Measurements from ENCODE around the gene FRMD4A. TPM values are rescaled to one million over a fixed set of nuclear protein-coding genes. Genes with fewer than 3 reads are reported as not detected.

FRMD4A gene
- total RNA-seq, 2 experiments from 2014 or later = 0.17 TPM; not detected in 1

DNA sequence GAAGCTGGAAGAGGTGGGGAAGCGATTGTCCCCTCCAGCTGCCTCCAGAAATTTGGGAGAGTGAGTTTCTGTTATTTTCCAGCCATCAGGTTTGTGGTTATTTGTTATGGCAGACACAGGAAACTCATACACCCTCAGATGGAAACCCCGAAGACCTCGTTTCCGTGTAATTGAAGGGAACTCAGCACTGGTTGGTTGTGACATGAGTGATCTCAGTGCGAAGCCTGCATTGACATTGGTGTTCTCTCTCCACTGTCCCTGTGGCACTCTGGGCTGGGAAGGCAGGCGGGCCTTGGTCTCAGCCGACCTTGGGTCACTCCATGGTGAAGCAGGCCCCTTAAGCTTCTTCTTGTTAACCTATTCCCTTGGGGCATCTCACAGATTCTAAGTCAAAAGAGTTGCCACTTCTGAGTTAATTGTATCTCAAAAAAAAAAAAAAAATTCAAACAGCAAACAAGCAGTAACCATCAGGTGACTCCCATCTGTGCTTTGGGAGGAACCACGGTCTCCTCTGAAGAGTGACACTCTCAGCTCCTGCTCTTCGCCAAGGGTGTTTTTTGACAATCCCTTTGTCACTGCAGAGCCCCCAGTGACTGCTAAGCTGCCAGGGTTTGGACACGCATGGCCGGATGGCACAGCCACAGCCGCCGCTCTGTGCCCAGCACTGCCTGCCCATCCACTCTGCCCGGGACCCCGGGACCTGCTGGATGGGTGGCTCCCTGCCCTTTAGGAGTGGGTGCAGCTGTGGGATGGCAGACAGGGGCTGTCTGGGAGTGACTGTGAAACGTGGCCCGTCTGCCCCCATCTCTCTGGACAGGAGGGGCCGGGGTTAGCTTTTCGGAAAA lies 510.4 kb downstream of the FRMD4A start:
- Histone ChIP-seq H3K79me2 (ENCODE audit: insufficient read depth, low read depth, low read length) (no peaks in the 10 kb centered on the region), H2AFZ (ENCODE audit: low read length) (peak overlapping the region; percentile 69; the same call in 1 of the 2 replicates), H4K20me1 (ENCODE audit: insufficient read depth, low read length) (no peaks in the 10 kb centered on the region), H3K36me3 (ENCODE audit: insufficient read depth, low read length) (no peaks in the 10 kb centered on the region), H3K4me3 (ENCODE audit: low read depth, low read length, poor library complexity, severe bottlenecking) (no peak overlapping the region), H3K9me3 (ENCODE audit: low read length) (no peaks in the 10 kb centered on the region), H3K9me2 (ENCODE audit: insufficient read depth, low read length) (no peaks in the 10 kb centered on the region), H3K27ac (ENCODE audit: low read depth, low read length, poor library complexity, severe bottlenecking) (no peak overlapping the region), H3K4me1 (ENCODE audit: insufficient read depth, low read length, poor library complexity, severe bottlenecking) (peaks cover 24% of the 10 kb centered on the region), H3K4me2 (ENCODE audit: low read length) (peak overlapping the region; percentile 51)
- BruUV-seq (replicated peaks) = no TSS peak
- intact Hi-C loops (cut with micrococcal nuclease; ENCODE audit: unreplicated experiment) = no loop called here
- DNase-seq (ENCODE audit: low spot score) = peak; percentile 16
- POLR2A ChIA-PET = interaction anchor here (0.6 to 2.8 kb wide), 3 partner anchors 11 to 748 kb away, joined by 3 to 13 read pairs (median 3); no protein-coding TSS in a partner anchor
- TF ChIP-seq, protein P1, sequence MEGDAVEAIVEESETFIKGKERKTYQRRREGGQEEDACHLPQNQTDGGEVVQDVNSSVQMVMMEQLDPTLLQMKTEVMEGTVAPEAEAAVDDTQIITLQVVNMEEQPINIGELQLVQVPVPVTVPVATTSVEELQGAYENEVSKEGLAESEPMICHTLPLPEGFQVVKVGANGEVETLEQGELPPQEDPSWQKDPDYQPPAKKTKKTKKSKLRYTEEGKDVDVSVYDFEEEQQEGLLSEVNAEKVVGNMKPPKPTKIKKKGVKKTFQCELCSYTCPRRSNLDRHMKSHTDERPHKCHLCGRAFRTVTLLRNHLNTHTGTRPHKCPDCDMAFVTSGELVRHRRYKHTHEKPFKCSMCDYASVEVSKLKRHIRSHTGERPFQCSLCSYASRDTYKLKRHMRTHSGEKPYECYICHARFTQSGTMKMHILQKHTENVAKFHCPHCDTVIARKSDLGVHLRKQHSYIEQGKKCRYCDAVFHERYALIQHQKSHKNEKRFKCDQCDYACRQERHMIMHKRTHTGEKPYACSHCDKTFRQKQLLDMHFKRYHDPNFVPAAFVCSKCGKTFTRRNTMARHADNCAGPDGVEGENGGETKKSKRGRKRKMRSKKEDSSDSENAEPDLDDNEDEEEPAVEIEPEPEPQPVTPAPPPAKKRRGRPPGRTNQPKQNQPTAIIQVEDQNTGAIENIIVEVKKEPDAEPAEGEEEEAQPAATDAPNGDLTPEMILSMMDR (conservative IDR thresholded peaks at IDR 0.05; ENCODE audit: low read length) = no peak
- TF ChIP-seq EZH2phosphoT487 (IDR thresholded peaks at IDR 0.05; ENCODE audit: borderline replicate concordance, low read depth, low read length) = no peak
- CTCF ChIA-PET (ENCODE audit: unreplicated experiment) = no interaction called here

DNA sequence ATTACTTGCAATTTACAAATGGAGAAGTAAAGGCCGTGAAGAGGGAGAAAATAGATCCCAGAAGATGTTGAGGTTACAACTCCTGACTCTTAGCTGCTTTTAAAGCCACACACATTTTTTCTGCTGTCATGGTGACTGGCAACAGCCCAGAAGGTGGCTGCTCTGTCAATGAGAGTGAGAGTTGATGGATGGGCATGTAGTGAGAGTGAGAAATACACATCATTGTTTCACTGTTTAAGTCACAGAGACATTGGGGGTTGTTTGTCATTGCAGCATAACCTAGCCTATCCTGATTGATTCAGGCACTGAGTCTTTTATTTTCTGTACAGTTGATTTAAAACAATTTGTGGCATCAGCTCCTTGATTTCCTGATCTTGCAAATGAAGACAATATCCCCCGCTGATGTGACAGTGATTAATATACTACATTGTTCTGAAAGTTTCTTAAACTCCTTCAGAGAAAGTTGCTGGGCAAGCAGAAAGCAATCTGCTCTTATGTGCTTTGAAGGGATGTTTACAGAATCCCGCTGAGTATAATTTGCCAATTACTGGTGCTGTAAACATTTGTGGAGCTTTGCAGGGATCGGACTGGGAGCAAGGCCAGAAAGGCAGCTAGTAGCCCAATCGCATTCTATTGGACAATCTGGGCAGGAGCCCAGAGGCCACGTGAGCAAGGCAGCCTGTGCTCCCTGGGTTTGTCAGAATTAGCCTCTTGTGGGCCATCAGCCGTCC lies 514.4 kb downstream of the FRMD4A start:
- TF ChIP-seq, protein P1 (conservative IDR thresholded peaks at IDR 0.05; ENCODE audit: low read length) = no peak
- TF ChIP-seq EZH2phosphoT487 (IDR thresholded peaks at IDR 0.05; ENCODE audit: borderline replicate concordance, low read depth, low read length) = no peak
- no peaks in the 10 kb centered on the region for H3K36me3 ChIP-seq (ENCODE audit: insufficient read depth, low read length)
- BruUV-seq (replicated peaks) = no TSS peak
- H4K20me1 ChIP-seq (ENCODE audit: insufficient read depth, low read length) = no peaks in the 10 kb centered on the region
- no peaks in the 10 kb centered on the region for H3K9me3 ChIP-seq (ENCODE audit: low read length)
- H3K79me2 ChIP-seq (ENCODE audit: insufficient read depth, low read depth, low read length) = no peaks in the 10 kb centered on the region
- no peak overlapping the region for H2AFZ ChIP-seq (ENCODE audit: low read length)
- no peak overlapping the region for H3K27ac ChIP-seq (ENCODE audit: low read depth, low read length, poor library complexity, severe bottlenecking)
- H3K4me1 ChIP-seq (ENCODE audit: insufficient read depth, low read length, poor library complexity, severe bottlenecking) = peaks cover 15% of the 10 kb centered on the region
- intact Hi-C loops (cut with micrococcal nuclease; ENCODE audit: unreplicated experiment) = no loop called here
- no peak overlapping the region for H3K4me3 ChIP-seq (ENCODE audit: low read depth, low read length, poor library complexity, severe bottlenecking)
- DNase-seq (ENCODE audit: low spot score) = no peak
- no peaks in the 10 kb centered on the region for H3K9me2 ChIP-seq (ENCODE audit: insufficient read depth, low read length)
- ChIA-PET POLR2A (interaction anchor here (0.8 to 0.9 kb wide), 2 partner anchors 13 to 15 kb away, joined by 3 to 5 read pairs; no protein-coding TSS in a partner anchor), CTCF (ENCODE audit: unreplicated experiment) (no interaction called here)
- no peak overlapping the region for H3K4me2 ChIP-seq (ENCODE audit: low read length)
